ENCODE results near the gene PKP1.

The PKP1 gene

GRCh38 chr1:201260648-201261311 is 22.5 kb upstream of the PKP1 start:
- DNase-seq: no peak

GRCh38 chr1:201261771-201262547 is 21.3 kb upstream of the PKP1 start:
- DNase-seq: no peak

GRCh38 chr1:201262963-201263608 is 20.2 kb upstream of the PKP1 start:
- no peak for DNase-seq

GRCh38 chr1:201264072-201264471 is 19.2 kb upstream of the PKP1 start:
- DNase-seq: no peak

GRCh38 chr1:201264554-201264953 is 18.8 kb upstream of the PKP1 start:
- no peak for DNase-seq

- no peak for DNase-seq
These were observed 17.6 kb upstream of the PKP1 start for GRCh38 chr1:201265756-201266155.

GRCh38 chr1:201266276-201266675 is 17.0 kb upstream of the PKP1 start:
- no peak for DNase-seq

- no peak for DNase-seq
These were observed 16.5 kb upstream of the PKP1 start for GRCh38 chr1:201266774-201267173.

- DNase-seq: no peak
These were observed 15.7 kb upstream of the PKP1 start for GRCh38 chr1:201267481-201268229.

- no peak for DNase-seq
These were observed 14.6 kb upstream of the PKP1 start for GRCh38 chr1:201268604-201269151.

- no peak for DNase-seq
These were observed 14.0 kb upstream of the PKP1 start for GRCh38 chr1:201269281-201269680.

GRCh38 chr1:201269900-201270410 is 13.4 kb upstream of the PKP1 start:
- no peak for DNase-seq

GRCh38 chr1:201270616-201271390 is 12.5 kb upstream of the PKP1 start:
- no peak for DNase-seq

GRCh38 chr1:201272799-201273198 is 10.5 kb upstream of the PKP1 start:
- DNase-seq: no peak

- DNase-seq: no peak
These were observed 8.6 kb upstream of the PKP1 start for GRCh38 chr1:201274616-201275252.

GRCh38 chr1:201275253-201275666 is 8.0 kb upstream of the PKP1 start:
- DNase-seq: no peak

GRCh38 chr1:201276891-201277290 is 6.4 kb upstream of the PKP1 start:
- DNase-seq: no peak

GRCh38 chr1:201277441-201277840 is 5.9 kb upstream of the PKP1 start:
- no peak for DNase-seq

GRCh38 chr1:201279313-201279712 is 4.0 kb upstream of the PKP1 start:
- no peak for DNase-seq

GRCh38 chr1:201280884-201281283 is 2.4 kb upstream of the PKP1 start:
- no peak for DNase-seq

GRCh38 chr1:201281573-201281972 is 1.7 kb upstream of the PKP1 start:
- no peak for DNase-seq
